HG03469 (cell line): ENCODE data around the gene CDKN1A.

Experiments used
- ATAC-seq: cut with Tn5 transposase; IDR thresholded peaks from one replicate; pipeline ENCODE4 v1.9.1; 2021; ENCODE audit warnings: mild to moderate bottlenecking, moderate library complexity, moderate number of reproducible peaks; ENCODE audit not compliant: unreplicated experiment

CDKN1A gene

GRCh38 chr6:36735110-36736071 lies 56.9 kb downstream of the CDKN1A start:
- no peak for ATAC-seq
